GM12873 (cell line): ENCODE results near the gene ZNF555.

ENCODE experiments used
- TF ChIP-seq, protein P1 (sequence below): IDR thresholded peaks from 2 replicates; pipeline ENCODE4 v1.5.1; 2012; ENCODE audit warnings: low read depth, mild to moderate bottlenecking, moderate library complexity, low read length, control low read depth; ENCODE audit not compliant: insufficient read depth; ENCODE audit errors: missing control alignments

Gene ZNF555

DNA sequence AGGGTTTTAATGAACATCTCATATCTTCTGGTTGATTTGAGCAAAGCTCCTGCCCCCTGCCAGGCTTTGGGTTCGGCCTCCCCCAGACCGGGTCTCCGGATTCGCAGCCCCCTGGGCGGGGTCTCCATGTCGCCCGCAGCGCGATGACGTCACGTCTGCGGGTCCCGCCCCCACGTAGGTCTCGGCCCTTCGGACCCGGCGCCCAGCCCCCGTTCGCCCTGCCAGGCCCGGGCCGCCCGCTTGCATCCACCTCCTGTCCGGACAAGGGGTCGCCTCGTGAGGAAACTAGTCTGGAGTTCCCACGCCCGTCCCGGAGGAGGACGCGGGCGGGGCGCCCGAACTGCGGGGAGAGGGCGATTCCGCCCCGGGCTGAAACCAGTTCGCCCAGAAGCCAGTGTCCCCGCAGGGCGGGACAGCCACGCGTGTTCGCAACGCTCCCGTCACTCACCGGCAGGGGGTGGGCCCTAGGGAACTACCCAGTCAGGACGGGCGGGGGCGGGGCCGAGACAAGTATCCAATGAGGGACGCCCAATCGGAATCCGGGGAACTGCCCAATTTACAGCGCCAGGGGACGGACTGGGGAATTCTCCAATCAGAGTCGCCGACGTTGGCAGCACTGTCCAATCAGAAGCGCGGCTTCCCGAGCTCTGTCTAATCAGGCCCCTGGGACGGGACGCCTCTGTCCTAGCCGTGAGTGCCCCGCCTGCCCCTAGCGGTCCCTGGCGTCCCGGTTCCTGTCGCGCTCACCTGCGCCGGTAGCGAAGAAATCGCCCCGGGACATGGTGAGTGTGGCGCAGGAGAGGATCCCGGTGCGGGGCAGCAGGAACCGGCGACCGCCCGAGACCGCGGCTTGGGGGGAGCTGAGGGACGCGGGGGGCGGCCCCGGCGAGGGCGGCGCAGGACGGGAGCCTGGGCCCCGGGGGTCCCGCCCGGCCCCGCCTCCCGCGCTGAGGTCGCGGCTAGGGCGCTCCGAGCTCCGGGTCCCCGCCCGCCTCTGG, at the start of gene ZNF555:
Gene ZNF555, plus strand, starts transcription at position 682 of the 998 bp plus-strand sequence. Its CDS starts 98 bp downstream, at position 780.
- TF ChIP-seq, protein P1, sequence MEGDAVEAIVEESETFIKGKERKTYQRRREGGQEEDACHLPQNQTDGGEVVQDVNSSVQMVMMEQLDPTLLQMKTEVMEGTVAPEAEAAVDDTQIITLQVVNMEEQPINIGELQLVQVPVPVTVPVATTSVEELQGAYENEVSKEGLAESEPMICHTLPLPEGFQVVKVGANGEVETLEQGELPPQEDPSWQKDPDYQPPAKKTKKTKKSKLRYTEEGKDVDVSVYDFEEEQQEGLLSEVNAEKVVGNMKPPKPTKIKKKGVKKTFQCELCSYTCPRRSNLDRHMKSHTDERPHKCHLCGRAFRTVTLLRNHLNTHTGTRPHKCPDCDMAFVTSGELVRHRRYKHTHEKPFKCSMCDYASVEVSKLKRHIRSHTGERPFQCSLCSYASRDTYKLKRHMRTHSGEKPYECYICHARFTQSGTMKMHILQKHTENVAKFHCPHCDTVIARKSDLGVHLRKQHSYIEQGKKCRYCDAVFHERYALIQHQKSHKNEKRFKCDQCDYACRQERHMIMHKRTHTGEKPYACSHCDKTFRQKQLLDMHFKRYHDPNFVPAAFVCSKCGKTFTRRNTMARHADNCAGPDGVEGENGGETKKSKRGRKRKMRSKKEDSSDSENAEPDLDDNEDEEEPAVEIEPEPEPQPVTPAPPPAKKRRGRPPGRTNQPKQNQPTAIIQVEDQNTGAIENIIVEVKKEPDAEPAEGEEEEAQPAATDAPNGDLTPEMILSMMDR, result peak; percentile 60

DNA sequence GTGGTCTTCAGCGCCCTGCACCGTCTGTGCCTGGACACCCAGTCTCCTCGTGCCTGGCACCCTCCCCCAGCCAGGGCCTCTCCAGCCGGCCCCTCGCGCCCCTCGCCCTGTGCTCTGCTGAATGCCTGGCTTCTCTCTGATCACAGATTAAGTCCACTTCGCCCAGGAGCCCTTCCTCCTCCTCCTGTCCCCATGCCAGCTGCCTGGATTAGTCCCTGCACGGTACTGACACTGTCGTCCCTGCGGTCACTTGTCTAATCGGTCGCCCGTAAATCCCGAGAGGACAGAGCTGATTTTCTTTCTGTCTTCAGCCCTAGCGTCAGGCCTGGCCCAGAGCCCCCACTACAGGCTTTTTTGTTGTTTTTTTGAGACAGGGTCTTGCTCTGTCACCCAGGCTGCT, 49.4 kb upstream of the ZNF555 start:
- TF ChIP-seq, protein P1, result no peak

DNA sequence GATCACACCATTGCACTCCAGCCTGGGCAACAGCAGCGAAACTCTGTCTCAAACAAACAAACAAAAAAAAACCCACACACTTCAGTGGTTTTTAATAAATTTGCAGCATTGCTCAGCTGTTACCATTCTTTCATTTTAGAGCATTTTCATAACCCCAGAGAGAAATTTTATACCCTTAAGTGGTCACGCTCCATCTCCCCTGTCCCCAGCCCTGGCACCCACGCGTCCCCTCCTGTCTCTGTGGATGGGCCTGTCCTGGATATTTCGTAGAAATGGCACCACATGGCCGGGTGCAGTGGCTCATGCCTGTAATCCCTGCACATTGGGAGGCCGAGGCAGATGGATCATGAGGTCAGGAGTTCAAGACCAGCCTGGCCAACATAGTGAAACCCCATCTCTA, 48.1 kb upstream of the ZNF555 start:
- TF ChIP-seq, protein P1, result no peak

DNA sequence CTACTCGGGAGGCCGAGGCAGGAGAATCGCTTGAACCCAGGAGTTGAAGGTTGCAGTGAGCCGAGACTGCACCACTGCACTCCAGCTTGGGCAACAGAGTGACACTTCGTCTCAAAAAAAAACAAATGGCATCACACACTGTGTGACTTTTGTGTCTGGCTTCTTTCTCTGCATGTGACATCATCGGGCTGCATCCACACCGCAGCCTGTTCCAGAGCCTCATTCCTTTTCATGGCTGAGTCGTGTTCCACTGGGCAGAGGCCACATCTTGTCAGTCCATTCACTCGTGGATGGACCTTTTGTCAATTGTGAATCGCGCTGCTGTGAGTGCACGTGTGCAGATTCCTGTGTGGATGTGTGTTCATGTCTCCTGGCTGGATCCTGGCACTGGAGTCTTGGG, 47.7 kb upstream of the ZNF555 start:
- TF ChIP-seq, protein P1, result no peak

DNA sequence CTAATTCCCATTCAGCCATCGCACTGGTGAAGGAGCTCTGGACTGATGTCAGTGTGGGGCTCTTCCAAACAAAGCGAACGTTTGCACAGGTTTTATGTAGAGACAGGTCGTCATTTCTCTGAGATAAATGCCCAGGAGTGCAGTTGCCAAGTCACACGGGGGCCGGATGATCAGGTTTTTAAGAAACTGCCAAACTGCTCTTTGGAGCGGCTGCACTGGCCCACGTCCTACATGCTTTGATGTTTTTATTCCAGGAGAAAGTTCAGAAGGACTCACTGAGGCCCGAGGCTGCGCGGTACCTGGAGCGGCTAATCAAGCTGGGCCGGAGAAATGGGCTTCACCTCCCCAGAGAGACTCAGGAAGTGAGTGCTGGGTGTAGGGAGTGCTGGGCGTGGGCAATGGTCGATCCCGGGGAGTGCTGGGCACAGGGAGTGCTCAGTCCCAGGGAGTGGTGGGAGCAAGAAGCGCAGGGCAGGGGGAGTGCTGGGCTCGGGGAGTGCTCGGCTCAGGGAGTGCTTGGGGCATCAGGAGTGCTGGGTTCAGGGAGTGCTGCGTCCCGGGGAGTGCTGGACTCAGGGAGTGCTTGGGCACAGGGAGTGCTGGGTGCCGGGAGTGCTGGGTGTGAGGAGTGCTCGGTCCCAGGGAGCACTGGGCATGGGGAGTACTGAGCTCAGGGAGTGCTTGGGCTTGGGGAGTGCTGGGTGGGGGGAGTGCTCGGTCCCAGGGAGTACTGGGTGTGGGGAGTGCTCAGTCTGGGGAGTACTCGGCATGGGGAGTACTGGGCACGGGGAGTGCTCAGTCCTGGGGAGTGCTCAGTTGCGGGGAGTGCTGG, 45.2 kb upstream of the ZNF555 start:
- TF ChIP-seq, protein P1, result no peak

DNA sequence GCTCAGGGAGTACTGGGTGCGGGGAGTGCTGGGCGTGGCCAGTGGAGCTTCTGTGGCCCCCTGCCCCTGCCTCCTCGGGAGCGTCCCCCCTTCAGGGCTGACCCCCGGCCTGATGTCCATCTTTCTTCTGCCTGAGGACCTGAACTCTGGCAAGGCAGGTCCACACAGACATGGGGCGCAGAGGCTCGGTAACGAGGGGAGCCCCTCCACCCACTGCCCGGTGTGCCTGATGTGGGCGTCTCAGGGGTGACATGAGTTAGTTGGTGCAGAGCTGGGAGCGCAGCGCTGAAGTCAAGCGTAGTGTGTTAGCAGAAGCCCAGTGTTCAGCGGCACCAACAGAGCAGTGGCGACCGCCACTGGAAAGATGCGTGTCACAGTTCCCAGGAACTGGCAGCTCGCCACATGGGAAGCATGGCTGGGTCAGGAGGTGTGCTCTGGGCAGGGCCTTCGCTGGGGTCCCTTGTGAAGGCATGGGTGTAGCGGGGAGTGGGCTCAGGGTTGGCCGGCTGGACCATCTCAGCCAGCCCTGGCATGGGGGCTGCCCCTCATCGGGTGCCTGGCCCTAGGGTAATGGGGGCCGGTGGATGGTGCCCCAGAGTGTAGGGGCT, 44.5 kb upstream of the ZNF555 start:
- TF ChIP-seq, protein P1, result no peak

DNA sequence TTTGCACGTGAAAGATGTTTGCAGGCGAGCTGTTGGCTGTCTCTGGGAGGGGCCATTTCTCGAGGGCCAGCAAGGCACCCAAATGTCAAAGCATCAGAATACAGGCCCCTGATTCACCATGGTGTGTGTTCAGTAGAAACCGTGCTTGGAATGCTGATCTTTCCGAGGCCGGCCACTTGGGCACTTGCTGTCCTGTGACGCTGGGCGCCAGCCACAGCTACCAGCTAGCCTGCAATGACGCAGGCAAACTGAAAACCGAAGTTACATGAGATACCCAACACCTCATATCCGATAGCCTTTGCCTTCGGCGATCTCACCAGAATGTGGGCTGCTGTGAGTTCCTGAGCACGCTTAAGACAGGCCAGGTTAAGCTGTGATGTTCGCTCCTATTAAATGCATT, 44.0 kb upstream of the ZNF555 start:
- TF ChIP-seq, protein P1, result no peak
